Measurements from ENCODE around the gene SRGAP1.
"Not testable (repeated sequence)": the region's sequence is repeated elsewhere in the genome, so short reads cannot be mapped to it uniquely, and the experiment has no call there.

The SRGAP1 gene

DNA sequence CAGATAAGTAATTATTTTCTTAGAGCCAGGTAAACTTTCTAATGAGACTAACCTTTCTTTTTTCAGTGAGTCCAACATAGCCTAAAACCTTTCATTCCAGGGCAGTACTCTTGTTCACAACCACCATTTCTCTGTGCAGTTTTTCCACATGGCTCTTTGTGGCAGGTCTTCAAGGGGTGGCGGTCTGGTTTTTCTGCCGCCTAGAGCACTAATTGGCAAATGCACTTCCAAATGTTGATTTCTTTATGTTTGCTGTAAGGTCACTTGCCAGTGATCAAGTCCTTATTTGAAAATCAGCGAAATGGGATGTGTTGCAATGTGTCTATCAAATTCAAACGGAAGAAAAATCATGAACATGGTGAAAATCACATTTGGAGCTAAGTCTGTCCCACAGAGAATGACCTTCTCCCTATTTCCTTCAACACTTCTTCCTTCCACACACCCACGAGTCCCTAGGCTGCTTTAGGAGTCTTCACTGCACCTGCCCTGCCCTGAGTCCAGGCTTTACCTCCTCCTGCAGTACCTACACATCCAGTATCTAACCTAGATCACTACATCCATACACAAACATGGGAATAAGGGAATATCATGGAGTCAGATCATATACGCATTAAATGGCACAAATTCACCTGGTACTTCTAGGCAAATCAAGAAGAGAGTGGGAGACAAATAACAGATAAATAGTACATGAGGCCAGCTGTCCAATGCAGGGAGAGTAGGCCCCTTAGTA is 1.9 kb downstream of the SRGAP1 start:
- no peak overlapping the region for H3K27ac ChIP-seq
- TF ChIP-seq, protein P1, sequence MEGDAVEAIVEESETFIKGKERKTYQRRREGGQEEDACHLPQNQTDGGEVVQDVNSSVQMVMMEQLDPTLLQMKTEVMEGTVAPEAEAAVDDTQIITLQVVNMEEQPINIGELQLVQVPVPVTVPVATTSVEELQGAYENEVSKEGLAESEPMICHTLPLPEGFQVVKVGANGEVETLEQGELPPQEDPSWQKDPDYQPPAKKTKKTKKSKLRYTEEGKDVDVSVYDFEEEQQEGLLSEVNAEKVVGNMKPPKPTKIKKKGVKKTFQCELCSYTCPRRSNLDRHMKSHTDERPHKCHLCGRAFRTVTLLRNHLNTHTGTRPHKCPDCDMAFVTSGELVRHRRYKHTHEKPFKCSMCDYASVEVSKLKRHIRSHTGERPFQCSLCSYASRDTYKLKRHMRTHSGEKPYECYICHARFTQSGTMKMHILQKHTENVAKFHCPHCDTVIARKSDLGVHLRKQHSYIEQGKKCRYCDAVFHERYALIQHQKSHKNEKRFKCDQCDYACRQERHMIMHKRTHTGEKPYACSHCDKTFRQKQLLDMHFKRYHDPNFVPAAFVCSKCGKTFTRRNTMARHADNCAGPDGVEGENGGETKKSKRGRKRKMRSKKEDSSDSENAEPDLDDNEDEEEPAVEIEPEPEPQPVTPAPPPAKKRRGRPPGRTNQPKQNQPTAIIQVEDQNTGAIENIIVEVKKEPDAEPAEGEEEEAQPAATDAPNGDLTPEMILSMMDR (conservative IDR thresholded peaks at IDR 0.05) = no peak
- TF ChIP-seq ZFX (IDR thresholded peaks at IDR 0.05) = no peak

DNA sequence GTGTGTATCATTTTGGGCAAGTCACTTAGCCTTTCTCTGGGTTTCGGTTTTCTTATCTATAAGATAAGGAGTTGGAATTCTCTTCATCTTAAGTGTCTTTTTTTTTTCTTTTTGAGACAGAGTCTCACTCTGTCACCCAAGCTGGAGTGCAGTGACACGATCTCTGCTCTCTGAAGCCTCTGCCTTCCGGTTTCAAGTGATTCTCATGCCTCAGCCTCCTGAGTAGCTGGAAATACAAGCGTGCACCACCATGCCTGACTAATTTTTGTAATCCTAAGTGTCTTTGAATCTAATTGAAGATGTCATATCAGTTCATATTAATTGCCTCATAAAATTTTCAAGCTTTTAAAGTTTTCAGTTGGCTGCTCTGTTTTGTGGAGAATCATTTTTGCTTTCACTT is 4.0 kb downstream of the SRGAP1 start:
- no peak for TF ChIP-seq ZFX (IDR thresholded peaks at IDR 0.05)
- TF ChIP-seq, protein P1 (conservative IDR thresholded peaks at IDR 0.05) = no peak
- H3K27ac ChIP-seq = no peak overlapping the region

DNA sequence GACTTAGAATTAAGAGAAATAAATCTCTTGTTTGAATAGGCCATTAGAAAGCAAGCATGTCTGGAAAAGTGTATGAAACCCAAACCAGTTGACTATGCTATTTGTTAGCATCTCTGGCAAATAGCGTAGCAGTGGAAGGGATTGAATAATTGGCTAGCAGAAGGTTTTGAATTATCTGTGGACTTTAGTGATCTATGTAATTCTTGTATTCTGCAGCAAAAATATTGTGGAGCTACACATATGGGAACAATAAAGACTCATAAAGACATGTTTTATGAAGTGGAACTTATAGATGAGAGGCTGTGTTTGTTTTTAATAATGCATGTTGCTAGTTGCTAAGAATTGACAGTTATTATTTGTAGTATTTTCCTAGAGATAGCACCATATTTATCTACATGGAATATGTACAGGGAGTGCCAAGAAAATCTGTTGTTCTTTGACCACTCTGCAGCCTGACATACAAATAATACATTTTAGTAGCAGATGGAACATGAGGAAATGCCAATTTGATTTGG is 4.7 kb downstream of the SRGAP1 start:
- TF ChIP-seq, protein P1 (conservative IDR thresholded peaks at IDR 0.05) = no peak
- TF ChIP-seq ZFX (IDR thresholded peaks at IDR 0.05) = no peak
- no peak overlapping the region for H3K27ac ChIP-seq

DNA sequence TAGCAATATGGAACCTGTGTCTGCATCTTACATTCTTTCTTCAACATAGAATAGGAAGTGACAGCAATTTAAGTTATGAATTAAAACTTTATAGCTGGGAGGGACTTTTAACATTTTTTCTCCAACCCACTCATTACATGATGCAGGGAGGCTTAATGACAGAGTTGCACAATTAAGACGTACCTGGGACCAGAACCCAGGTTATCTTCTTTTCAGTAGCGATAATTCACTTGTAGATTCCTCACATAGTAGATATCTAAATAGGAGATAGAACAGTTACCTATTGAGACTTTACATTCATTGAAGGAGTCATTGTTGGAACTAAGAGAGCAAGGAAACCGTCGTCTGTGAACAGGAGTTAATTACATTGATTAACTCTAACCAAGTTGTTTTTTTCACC is 5.1 kb downstream of the SRGAP1 start:
- TF ChIP-seq ZFX (IDR thresholded peaks at IDR 0.05) = no peak
- no peak overlapping the region for H3K27ac ChIP-seq

DNA sequence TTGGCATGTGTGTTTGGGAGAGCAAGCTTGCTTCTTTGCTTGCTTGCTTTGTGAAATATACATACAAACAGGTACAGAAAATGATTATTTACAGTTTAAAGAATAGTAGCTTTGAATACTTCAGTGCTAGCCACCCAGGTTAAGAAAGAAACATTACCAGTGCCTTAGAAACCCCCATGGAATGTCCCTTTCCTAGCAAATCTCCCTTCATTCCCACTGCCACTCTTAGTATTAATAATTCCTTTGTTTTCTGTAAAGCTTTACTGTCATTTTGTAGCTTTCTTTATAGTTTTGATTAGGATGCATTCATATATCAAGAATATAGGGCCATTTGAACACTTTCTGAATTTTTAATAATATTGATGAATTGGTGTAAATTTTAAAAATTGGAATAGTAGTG is 9.5 kb downstream of the SRGAP1 start:
- TF ChIP-seq, protein P1 (conservative IDR thresholded peaks at IDR 0.05) = no peak
- TF ChIP-seq ZFX (IDR thresholded peaks at IDR 0.05) = no peak
- H3K27ac ChIP-seq = no peak overlapping the region

DNA sequence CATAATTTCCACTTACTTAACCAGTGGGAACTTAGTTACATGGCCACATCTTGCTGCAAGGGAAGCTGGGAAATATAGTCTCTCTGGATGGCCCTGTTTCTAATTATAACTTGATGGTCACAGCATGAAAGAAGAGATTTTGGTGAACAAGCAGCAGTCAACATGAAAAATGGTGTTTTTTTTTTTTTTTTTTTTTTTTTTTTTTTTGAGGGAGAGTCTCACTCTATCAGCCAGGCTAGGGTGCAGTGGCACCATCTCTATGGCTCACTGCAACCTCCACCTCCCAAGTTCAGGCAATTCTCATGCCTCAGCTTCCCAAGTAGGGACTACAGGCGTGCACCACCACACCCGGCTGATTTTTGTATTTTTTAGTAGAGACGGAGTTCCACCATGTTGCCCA is 10.8 kb downstream of the SRGAP1 start:
- H3K27ac ChIP-seq = no peak overlapping the region
- no peak for TF ChIP-seq ZFX (IDR thresholded peaks at IDR 0.05)
- TF ChIP-seq, protein P1 (conservative IDR thresholded peaks at IDR 0.05) = no peak

DNA sequence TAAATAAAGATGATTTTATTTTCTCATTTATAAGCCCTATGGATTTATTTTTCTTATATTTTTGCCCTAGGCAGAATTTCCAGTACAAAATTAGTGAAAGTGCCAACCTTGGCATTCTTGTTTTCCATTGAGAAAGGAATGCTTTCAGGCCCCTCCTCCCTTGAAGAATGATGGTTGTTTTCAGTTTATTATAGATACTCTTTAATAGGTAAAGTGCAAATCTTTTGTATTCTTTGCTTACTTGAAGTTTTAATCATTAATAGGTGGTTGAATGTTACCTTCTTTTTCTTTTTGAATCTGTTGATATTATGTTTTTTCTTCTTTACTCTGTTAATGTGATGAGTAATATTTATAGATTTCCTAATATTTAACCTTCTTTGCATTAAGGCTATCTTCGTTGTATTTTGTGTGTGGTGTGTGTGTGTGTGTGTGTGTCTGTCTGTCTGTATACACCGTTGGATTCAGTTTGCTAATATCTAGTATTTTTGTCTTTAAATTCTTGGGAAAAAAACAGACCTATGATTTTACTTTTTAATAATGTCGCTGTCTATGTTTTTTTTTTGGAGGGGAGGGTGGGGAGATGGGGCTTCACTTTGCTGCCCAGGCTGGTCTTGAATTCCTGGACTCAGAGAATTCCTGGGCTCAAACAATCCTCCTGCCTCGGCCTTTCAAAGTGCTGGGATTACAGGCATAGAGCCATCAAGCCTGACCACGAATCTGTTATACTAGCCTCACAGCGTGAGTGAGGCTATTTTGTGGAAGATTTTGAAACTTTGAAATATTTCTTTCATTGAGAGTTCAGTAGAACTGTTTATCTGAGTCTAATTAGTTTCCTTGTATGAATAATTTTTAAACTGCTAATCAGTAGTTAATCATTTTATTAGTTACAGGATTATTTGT is 13.5 kb downstream of the SRGAP1 start:
- TF ChIP-seq, protein P1 (conservative IDR thresholded peaks at IDR 0.05) = no peak
- no peak for TF ChIP-seq ZFX (IDR thresholded peaks at IDR 0.05)
- H3K27ac ChIP-seq = no peak overlapping the region

DNA sequence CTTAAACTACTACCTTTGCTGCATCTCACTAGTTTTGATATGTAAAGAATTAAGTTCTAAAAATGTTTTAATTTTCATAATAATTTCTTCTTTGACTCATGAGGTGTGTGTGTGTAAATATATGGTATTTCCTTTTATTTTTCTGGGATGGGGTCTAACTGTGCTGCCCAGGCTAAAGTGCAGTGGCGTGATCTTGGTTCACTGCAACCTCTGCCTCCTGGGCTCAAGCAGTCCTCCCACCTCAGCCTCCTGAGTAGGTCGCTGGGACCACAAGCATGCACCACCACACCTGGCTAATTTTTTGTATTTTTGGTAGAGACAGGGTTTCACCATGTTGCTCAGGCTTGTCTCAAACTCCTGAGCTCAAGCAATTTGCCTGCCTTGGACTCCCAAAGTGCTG is 15.4 kb downstream of the SRGAP1 start:
- H3K27ac ChIP-seq = not testable (repeated sequence)

Data from C4-2B (cell line).